ENCODE measurements around the gene TMEM11. TPM values are rescaled to one million over a fixed set of nuclear protein-coding genes. Genes with fewer than 3 reads are reported as not detected.

Gene TMEM11
- total RNA-seq, 1 experiment from 2014 or later: 32.5 TPM

DNA sequence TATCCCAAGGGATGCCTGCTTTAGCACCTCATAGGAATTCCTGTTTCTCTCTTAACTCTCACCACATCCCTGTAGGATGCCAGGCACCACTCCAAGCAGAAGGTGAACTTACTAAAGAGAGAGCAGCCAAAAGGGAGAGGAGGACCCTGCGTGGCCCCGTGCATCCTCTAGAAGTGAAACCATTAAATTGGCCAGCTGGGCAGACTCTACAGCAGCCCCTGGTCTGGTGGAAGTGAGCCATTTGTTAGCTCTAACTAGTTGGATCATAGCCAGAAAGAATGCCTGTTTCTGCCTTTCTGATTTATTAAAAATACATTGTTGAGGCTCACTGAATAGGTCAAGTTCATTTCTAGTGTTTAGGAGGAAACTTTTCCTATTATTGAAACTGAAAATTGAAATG is 22.3 kb downstream of the TMEM11 start:
- DNase-seq: no peak
- Mint-ChIP-seq H3K9me3 (no peaks in the 10 kb centered on the region), H3K4me1 (peaks cover 0 to 9% of the 10 kb centered on the region in 2 experiments; a peak in 2 of 4 replicates), H3K36me3 (ENCODE audit: insufficient read depth in 1 of 3, low read depth in 3 of 3) (peaks cover 9 to 53% (median 15%) of the 10 kb centered on the region in 3 experiments; a peak in 6 of 7 replicates), H3K27ac (no peak overlapping the region), H3K4me3 (no peak overlapping the region), H3K27me3 (ENCODE audit: low read depth) (no peaks in the 10 kb centered on the region; the same call in 1 of the 2 replicates)
- Histone ChIP-seq H3K23ac (ENCODE audit: insufficient read length, low read depth, low read length) (no peak overlapping the region), H3K27ac (ENCODE audit: insufficient read length, low read depth, low read length) (no peak overlapping the region), H3K27me3 (ENCODE audit: insufficient read depth, low read length) (no peaks in the 10 kb centered on the region), H3K14ac (ENCODE audit: insufficient read depth, low read length) (no peak overlapping the region), H3T11ph (ENCODE audit: low read length) (no peak overlapping the region), H3K9me3 (ENCODE audit: control insufficient read depth, low read depth, low read length) (no peaks in the 10 kb centered on the region), H2AFZ (ENCODE audit: low read length) (no peak overlapping the region), H4K20me1 (ENCODE audit: control insufficient read depth, insufficient read depth, insufficient read length) (no peaks in the 10 kb centered on the region), H3K56ac (ENCODE audit: insufficient read length, low read depth, low read length) (no peak overlapping the region), H3K4me2 (ENCODE audit: insufficient read depth, insufficient read length, low read length) (no peak overlapping the region), H2BK20ac (ENCODE audit: low read depth, low read length, poor library complexity, severe bottlenecking) (no peak overlapping the region), H2BK5ac (ENCODE audit: insufficient read length, low read length) (no peak overlapping the region), H3K23me2 (ENCODE audit: insufficient read length, low read depth, low read length, poor library complexity, severe bottlenecking) (no peaks in the 10 kb centered on the region), H4K91ac (ENCODE audit: insufficient read length, low read depth, low read length) (no peak overlapping the region), H2BK120ac (ENCODE audit: low read depth, low read length, poor library complexity, severe bottlenecking) (no peak overlapping the region), H3K4me1 (ENCODE audit: insufficient read depth, low read length) (no peaks in the 10 kb centered on the region), H4K5ac (ENCODE audit: insufficient read length, low read depth, low read length) (no peak overlapping the region), H2BK15ac (ENCODE audit: low read depth, low read length) (no peak overlapping the region), H3K9ac (ENCODE audit: extremely low read depth, insufficient read length, low read length) (no peak overlapping the region), H2AK5ac (ENCODE audit: insufficient read length, low read length) (no peak overlapping the region), H3K79me2 (ENCODE audit: insufficient read depth, low read length) (no peaks in the 10 kb centered on the region), H2BK12ac (ENCODE audit: insufficient read length, low read depth, low read length) (no peak overlapping the region), H3K18ac (ENCODE audit: insufficient read length, low read depth, low read length) (no peak overlapping the region), H3K4ac (ENCODE audit: low read depth, low read length) (no peak overlapping the region), H3K79me1 (ENCODE audit: insufficient read depth, low read depth, low read length, poor library complexity, severe bottlenecking) (no peaks in the 10 kb centered on the region), H4K8ac (replicated peaks; ENCODE audit: insufficient read length, low read depth, low read length) (no peak overlapping the region)
- no CpG with 5 or more reads among the region's 2 CpGs for WGBS (ENCODE audit: extremely low coverage, insufficient read length, low lambda C conversion rate)
- TF ChIP-seq, protein P1, sequence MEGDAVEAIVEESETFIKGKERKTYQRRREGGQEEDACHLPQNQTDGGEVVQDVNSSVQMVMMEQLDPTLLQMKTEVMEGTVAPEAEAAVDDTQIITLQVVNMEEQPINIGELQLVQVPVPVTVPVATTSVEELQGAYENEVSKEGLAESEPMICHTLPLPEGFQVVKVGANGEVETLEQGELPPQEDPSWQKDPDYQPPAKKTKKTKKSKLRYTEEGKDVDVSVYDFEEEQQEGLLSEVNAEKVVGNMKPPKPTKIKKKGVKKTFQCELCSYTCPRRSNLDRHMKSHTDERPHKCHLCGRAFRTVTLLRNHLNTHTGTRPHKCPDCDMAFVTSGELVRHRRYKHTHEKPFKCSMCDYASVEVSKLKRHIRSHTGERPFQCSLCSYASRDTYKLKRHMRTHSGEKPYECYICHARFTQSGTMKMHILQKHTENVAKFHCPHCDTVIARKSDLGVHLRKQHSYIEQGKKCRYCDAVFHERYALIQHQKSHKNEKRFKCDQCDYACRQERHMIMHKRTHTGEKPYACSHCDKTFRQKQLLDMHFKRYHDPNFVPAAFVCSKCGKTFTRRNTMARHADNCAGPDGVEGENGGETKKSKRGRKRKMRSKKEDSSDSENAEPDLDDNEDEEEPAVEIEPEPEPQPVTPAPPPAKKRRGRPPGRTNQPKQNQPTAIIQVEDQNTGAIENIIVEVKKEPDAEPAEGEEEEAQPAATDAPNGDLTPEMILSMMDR (conservative IDR thresholded peaks at IDR 0.05): no peak
